ENCODE data around the gene MED12L.

GRCh38 chr3:151144760-151145159 is 59.3 kb downstream of the MED12L start:
- TF ChIP-seq EZH2 (IDR thresholded peaks at IDR 0.05; ENCODE audit: low read depth) (no peak), CTCF (conservative IDR thresholded peaks at IDR 0.05) (no peak)
